ENCODE results near the gene HPSE2.

The HPSE2 gene

GRCh38 chr10:98696516-98696915 is 539.1 kb downstream of the HPSE2 start:
- in situ Hi-C loops (cut with MboI; ENCODE audit: low sequenced_read_pairs) = no loop called here

- in situ Hi-C loops (cut with MboI; ENCODE audit: low sequenced_read_pairs) = no loop called here
Observed at GRCh38 chr10:98694883-98695282, 540.8 kb downstream of the HPSE2 start.

GRCh38 chr10:98694014-98694413 is 541.6 kb downstream of the HPSE2 start:
- in situ Hi-C loops (cut with MboI; ENCODE audit: low sequenced_read_pairs) = no loop called here

GRCh38 chr10:98687685-98688084 is 548.0 kb downstream of the HPSE2 start:
- in situ Hi-C loops (cut with MboI; ENCODE audit: low sequenced_read_pairs) = no loop called here

- in situ Hi-C loops (cut with MboI; ENCODE audit: low sequenced_read_pairs) = no loop called here
Observed at GRCh38 chr10:98684019-98684899, 551.4 kb downstream of the HPSE2 start.

GRCh38 chr10:98676895-98677294 is 558.8 kb downstream of the HPSE2 start:
- in situ Hi-C loops (cut with MboI; ENCODE audit: low sequenced_read_pairs) = no loop called here

- in situ Hi-C loops (cut with MboI; ENCODE audit: low sequenced_read_pairs) = no loop called here
Observed at GRCh38 chr10:98675902-98676301, 559.8 kb downstream of the HPSE2 start.

- in situ Hi-C loops (cut with MboI; ENCODE audit: low sequenced_read_pairs) = loop anchor here (25.0 kb wide), 1 partner anchor 211 kb away; no protein-coding TSS in a partner anchor
Observed at GRCh38 chr10:98673171-98673782, 562.4 kb downstream of the HPSE2 start.

- in situ Hi-C loops (cut with MboI; ENCODE audit: low sequenced_read_pairs) = loop anchor here (25.0 kb wide), 1 partner anchor 205 kb away; no protein-coding TSS in a partner anchor
Observed at GRCh38 chr10:98667081-98667480, 568.6 kb downstream of the HPSE2 start.

GRCh38 chr10:98666276-98666675 is 569.4 kb downstream of the HPSE2 start:
- in situ Hi-C loops (cut with MboI; ENCODE audit: low sequenced_read_pairs) = loop anchor here (25.0 kb wide), 1 partner anchor 204 kb away; no protein-coding TSS in a partner anchor

GRCh38 chr10:98664329-98665042 is 571.2 kb downstream of the HPSE2 start:
- in situ Hi-C loops (cut with MboI; ENCODE audit: low sequenced_read_pairs) = loop anchor here (25.0 kb wide), 1 partner anchor 202 kb away; no protein-coding TSS in a partner anchor

GRCh38 chr10:98659951-98660350 is 575.7 kb downstream of the HPSE2 start:
- in situ Hi-C loops (cut with MboI; ENCODE audit: low sequenced_read_pairs) = loop anchor here (25.0 kb wide), 1 partner anchor 198 kb away; no protein-coding TSS in a partner anchor

GRCh38 chr10:98655492-98655891 is 580.2 kb downstream of the HPSE2 start:
- in situ Hi-C loops (cut with MboI; ENCODE audit: low sequenced_read_pairs) = loop anchor here (25.0 kb wide), 1 partner anchor 193 kb away; no protein-coding TSS in a partner anchor

- in situ Hi-C loops (cut with MboI; ENCODE audit: low sequenced_read_pairs) = no loop called here
Observed at GRCh38 chr10:98649170-98649569, 586.5 kb downstream of the HPSE2 start.

GRCh38 chr10:98646998-98647917 is 588.4 kb downstream of the HPSE2 start:
- in situ Hi-C loops (cut with MboI; ENCODE audit: low sequenced_read_pairs) = no loop called here

- in situ Hi-C loops (cut with MboI; ENCODE audit: low sequenced_read_pairs) = no loop called here
Observed at GRCh38 chr10:98644466-98644865, 591.2 kb downstream of the HPSE2 start.

GRCh38 chr10:98642281-98642680 is 593.4 kb downstream of the HPSE2 start:
- in situ Hi-C loops (cut with MboI; ENCODE audit: low sequenced_read_pairs) = no loop called here

- in situ Hi-C loops (cut with MboI; ENCODE audit: low sequenced_read_pairs) = no loop called here
Observed at GRCh38 chr10:98638920-98639319, 596.7 kb downstream of the HPSE2 start.

- in situ Hi-C loops (cut with MboI; ENCODE audit: low sequenced_read_pairs) = no loop called here
Observed at GRCh38 chr10:98636921-98637329, 598.7 kb downstream of the HPSE2 start.

Measured in HL-60/S4 (cell line).